ENCODE data around the gene WDR54.

The WDR54 gene

GRCh38 chr2:74384051-74384450 lies 37.5 kb upstream of the WDR54 start:
- H3K27ac ChIP-seq (replicated peaks) = no peak overlapping the region
- H3K27me3 ChIP-seq (ENCODE audit: insufficient read depth, poor library complexity, severe bottlenecking) = no peaks in the 10 kb centered on the region
- no peak overlapping the region for H3K4me3 ChIP-seq (replicated peaks; ENCODE audit: insufficient read depth, low read length)
- TF ChIP-seq SPI1 (IDR thresholded peaks at IDR 0.05; ENCODE audit: borderline replicate concordance, low read depth) = no peak
- no peak for TF ChIP-seq GABPA (IDR thresholded peaks at IDR 0.05; ENCODE audit: low read depth)
- TF ChIP-seq POLR2AphosphoS5 (IDR thresholded peaks at IDR 0.05; ENCODE audit: low read depth) = no peak
- no peak for TF ChIP-seq CTCF (IDR thresholded peaks at IDR 0.05; ENCODE audit: insufficient read depth, low read length)
- TF ChIP-seq REST (IDR thresholded peaks at IDR 0.05; ENCODE audit: insufficient replicate concordance, low read depth) = no peak
- no peak for DNase-seq (ENCODE audit: low read depth in 1 of 2, low spot score in 1 of 2)

GRCh38 chr2:74385396-74385795 lies 36.1 kb upstream of the WDR54 start:
- peak in 1 of 2 experiments; percentile 9 for DNase-seq (ENCODE audit: low read depth in 1 of 2, low spot score in 1 of 2)
- Histone ChIP-seq H3K27me3 (ENCODE audit: insufficient read depth, poor library complexity, severe bottlenecking) (no peaks in the 10 kb centered on the region), H3K4me3 (replicated peaks; ENCODE audit: insufficient read depth, low read length) (no peak overlapping the region), H3K27ac (replicated peaks) (no peak overlapping the region)
- TF ChIP-seq POLR2AphosphoS5 (IDR thresholded peaks at IDR 0.05; ENCODE audit: low read depth) (no peak), SPI1 (IDR thresholded peaks at IDR 0.05; ENCODE audit: borderline replicate concordance, low read depth) (no peak), REST (IDR thresholded peaks at IDR 0.05; ENCODE audit: insufficient replicate concordance, low read depth) (no peak), GABPA (IDR thresholded peaks at IDR 0.05; ENCODE audit: low read depth) (no peak), CTCF (IDR thresholded peaks at IDR 0.05; ENCODE audit: insufficient read depth, low read length) (no peak)

GRCh38 chr2:74387346-74387745 lies 34.2 kb upstream of the WDR54 start:
- DNase-seq (ENCODE audit: low read depth in 1 of 2, low spot score in 1 of 2) = no peak
- H3K27me3 ChIP-seq (ENCODE audit: insufficient read depth, poor library complexity, severe bottlenecking) = no peaks in the 10 kb centered on the region
- no peak for TF ChIP-seq POLR2AphosphoS5 (IDR thresholded peaks at IDR 0.05; ENCODE audit: low read depth)
- no peak for TF ChIP-seq GABPA (IDR thresholded peaks at IDR 0.05; ENCODE audit: low read depth)
- no peak for TF ChIP-seq CTCF (IDR thresholded peaks at IDR 0.05; ENCODE audit: insufficient read depth, low read length)
- no peak for TF ChIP-seq SPI1 (IDR thresholded peaks at IDR 0.05; ENCODE audit: borderline replicate concordance, low read depth)
- TF ChIP-seq REST (IDR thresholded peaks at IDR 0.05; ENCODE audit: insufficient replicate concordance, low read depth) = no peak
- H3K27ac ChIP-seq (replicated peaks) = no peak overlapping the region
- H3K4me3 ChIP-seq (replicated peaks; ENCODE audit: insufficient read depth, low read length) = no peak overlapping the region

Measured in HL-60 (cell line).